Measurements from ENCODE around the gene SBF2.

The SBF2 gene

DNA sequence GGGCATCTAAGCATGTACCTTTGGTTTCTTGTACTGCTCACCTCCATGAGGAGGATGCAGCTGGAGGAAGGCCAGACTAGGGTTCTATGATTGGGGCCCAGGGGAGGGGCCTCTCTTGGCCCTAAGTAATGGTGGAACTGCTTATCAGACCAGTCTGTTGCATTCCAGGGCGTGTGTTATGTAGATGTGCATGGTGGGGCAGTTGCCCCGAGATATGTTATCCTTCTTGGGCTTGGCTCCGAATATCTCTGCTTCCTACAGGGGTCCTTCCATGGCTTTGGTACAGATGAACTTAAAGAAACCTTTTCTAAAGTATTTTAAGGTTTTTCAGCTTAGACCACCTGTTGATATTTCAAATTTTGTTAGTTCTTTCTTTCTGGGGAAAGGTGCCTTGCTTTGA is 504.1 kb downstream of the SBF2 start:
- TF ChIP-seq SIN3A (IDR thresholded peaks at IDR 0.05; ENCODE audit: borderline replicate concordance, insufficient read depth, low read length), result no peak
- TF ChIP-seq, protein P1, sequence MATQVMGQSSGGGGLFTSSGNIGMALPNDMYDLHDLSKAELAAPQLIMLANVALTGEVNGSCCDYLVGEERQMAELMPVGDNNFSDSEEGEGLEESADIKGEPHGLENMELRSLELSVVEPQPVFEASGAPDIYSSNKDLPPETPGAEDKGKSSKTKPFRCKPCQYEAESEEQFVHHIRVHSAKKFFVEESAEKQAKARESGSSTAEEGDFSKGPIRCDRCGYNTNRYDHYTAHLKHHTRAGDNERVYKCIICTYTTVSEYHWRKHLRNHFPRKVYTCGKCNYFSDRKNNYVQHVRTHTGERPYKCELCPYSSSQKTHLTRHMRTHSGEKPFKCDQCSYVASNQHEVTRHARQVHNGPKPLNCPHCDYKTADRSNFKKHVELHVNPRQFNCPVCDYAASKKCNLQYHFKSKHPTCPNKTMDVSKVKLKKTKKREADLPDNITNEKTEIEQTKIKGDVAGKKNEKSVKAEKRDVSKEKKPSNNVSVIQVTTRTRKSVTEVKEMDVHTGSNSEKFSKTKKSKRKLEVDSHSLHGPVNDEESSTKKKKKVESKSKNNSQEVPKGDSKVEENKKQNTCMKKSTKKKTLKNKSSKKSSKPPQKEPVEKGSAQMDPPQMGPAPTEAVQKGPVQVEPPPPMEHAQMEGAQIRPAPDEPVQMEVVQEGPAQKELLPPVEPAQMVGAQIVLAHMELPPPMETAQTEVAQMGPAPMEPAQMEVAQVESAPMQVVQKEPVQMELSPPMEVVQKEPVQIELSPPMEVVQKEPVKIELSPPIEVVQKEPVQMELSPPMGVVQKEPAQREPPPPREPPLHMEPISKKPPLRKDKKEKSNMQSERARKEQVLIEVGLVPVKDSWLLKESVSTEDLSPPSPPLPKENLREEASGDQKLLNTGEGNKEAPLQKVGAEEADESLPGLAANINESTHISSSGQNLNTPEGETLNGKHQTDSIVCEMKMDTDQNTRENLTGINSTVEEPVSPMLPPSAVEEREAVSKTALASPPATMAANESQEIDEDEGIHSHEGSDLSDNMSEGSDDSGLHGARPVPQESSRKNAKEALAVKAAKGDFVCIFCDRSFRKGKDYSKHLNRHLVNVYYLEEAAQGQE (IDR thresholded peaks at IDR 0.05; ENCODE audit: insufficient read depth in 1 of 2, low read depth in 2 of 2, low read length in 2 of 2), result no peak
- TF ChIP-seq POLR2AphosphoS5 (IDR thresholded peaks at IDR 0.05; ENCODE audit: low read depth, low read length), result no peak
- no peak for TF ChIP-seq TAF1 (IDR thresholded peaks at IDR 0.05; ENCODE audit: borderline replicate concordance, insufficient read depth, low read length)
- TF ChIP-seq FOXP2 (optimal IDR thresholded peaks at IDR 0.05; ENCODE audit: borderline replicate concordance, extremely low read depth, extremely low read length, insufficient read depth), result no peak

DNA sequence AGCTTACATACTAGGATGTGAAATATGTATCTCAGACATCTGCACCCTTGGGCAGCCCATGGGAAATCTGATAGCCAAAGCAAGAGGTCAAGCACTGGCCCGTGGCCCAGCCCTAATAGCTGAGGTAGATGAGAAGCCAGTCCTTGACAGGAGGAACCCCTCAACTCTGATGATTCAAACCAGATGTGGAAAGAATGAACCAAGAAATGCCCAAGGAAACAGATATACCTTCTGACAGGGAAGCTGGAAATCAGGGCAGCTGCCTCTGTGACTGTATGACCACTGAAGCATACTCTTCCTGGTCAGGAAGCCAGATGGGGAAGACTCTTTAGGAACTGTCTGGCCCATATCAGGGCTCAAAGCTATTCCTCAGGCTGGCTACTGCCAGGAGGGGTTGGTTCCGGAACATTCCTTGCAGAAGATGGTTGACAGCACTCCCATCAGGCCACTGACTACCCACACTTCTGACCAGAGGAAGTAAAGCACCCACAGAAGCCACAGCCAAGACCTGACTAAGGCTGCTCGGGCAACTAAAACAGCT is 506.0 kb downstream of the SBF2 start:
- TF ChIP-seq, protein P1 (IDR thresholded peaks at IDR 0.05; ENCODE audit: insufficient read depth in 1 of 2, low read depth in 2 of 2, low read length in 2 of 2), result no peak; a peak in 1 of 4 replicates
- TF ChIP-seq POLR2AphosphoS5 (IDR thresholded peaks at IDR 0.05; ENCODE audit: low read depth, low read length), result 0 out of 2 replicates have a peak, but pooled peaks have one; percentile 44

DNA sequence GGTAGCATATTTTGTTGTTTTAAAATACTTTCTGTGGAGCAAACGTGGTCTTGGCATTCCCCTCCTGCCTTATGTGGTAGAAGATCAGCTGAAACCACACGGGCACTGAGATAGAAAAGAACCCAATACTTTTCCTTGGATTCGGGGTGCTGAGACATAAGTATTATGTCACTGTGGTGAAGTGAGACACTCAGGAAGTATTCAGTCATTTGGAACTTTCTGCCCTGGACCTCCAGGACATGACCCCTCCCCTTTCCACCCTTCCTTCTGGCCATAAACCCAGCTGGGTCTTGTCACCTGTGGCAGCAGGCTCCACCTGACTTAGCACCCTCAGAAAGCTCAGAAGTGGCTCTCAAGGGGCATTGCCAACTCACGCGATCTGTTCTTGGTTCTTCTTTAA is 506.8 kb downstream of the SBF2 start:
- no peak for TF ChIP-seq SIN3A (IDR thresholded peaks at IDR 0.05; ENCODE audit: borderline replicate concordance, insufficient read depth, low read length)
- TF ChIP-seq TAF1 (IDR thresholded peaks at IDR 0.05; ENCODE audit: borderline replicate concordance, insufficient read depth, low read length), result no peak
- TF ChIP-seq FOXP2 (optimal IDR thresholded peaks at IDR 0.05; ENCODE audit: borderline replicate concordance, extremely low read depth, extremely low read length, insufficient read depth), result no peak
- TF ChIP-seq, protein P1 (IDR thresholded peaks at IDR 0.05; ENCODE audit: insufficient read depth in 1 of 2, low read depth in 2 of 2, low read length in 2 of 2), result no peak
- no peak for TF ChIP-seq POLR2AphosphoS5 (IDR thresholded peaks at IDR 0.05; ENCODE audit: low read depth, low read length)

DNA sequence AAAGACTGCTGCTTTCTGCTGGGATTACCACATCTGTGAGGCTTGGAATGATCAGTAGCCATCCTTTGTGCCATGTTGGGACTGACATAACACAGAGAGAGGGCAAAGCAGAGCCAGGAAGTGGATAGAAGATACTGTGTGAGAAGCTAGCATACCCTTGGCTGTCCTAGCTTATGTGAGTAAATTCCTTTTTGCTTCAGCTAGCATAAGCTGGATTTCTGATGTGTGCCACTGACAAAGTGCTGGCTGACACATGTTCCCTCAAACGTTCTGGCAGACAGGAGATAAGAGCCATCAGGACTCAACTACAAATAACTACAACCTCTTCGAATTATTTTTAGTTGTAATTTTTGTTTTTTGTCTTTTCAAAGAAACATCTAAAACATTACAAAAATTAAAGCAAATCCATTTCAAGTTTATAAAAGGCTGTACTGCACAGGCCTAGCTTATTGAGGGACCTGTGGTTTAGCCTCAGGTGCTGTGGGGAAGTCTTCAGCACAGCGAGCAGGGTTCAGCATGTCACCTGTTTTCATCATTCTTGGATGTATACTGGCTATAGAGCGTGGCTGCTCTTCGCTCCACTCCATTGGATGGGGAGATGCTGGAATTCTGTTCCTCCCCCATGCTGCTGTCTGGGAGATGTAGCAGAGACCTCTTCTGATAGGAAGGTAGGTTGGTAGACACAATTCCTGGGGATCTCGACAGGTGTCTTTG is 509.3 kb downstream of the SBF2 start:
- TF ChIP-seq FOXP2 (optimal IDR thresholded peaks at IDR 0.05; ENCODE audit: borderline replicate concordance, extremely low read depth, extremely low read length, insufficient read depth) (no peak), TAF1 (IDR thresholded peaks at IDR 0.05; ENCODE audit: borderline replicate concordance, insufficient read depth, low read length) (no peak), SIN3A (IDR thresholded peaks at IDR 0.05; ENCODE audit: borderline replicate concordance, insufficient read depth, low read length) (no peak), POLR2AphosphoS5 (IDR thresholded peaks at IDR 0.05; ENCODE audit: low read depth, low read length) (no peak)
- TF ChIP-seq, protein P1 (IDR thresholded peaks at IDR 0.05; ENCODE audit: insufficient read depth in 1 of 2, low read depth in 2 of 2, low read length in 2 of 2), result no peak

Data from PFSK-1 (cell line).